HG03354 (cell line): Measurements from ENCODE around the gene ABRAXAS1.
A peak's percentile ranks its signal among the peaks of the same experiment; 100 is the strongest.
"Not testable (repeated sequence)": the region's sequence is repeated elsewhere in the genome, so short reads cannot be mapped to it uniquely, and the experiment has no call there.

Source experiments
- ATAC-seq: cut with Tn5 transposase; IDR thresholded peaks from one replicate; pipeline ENCODE4 v1.9.1; 2021; ENCODE audit warnings: mild to moderate bottlenecking; ENCODE audit not compliant: unreplicated experiment, poor library complexity, severe bottlenecking

Gene ABRAXAS1

DNA sequence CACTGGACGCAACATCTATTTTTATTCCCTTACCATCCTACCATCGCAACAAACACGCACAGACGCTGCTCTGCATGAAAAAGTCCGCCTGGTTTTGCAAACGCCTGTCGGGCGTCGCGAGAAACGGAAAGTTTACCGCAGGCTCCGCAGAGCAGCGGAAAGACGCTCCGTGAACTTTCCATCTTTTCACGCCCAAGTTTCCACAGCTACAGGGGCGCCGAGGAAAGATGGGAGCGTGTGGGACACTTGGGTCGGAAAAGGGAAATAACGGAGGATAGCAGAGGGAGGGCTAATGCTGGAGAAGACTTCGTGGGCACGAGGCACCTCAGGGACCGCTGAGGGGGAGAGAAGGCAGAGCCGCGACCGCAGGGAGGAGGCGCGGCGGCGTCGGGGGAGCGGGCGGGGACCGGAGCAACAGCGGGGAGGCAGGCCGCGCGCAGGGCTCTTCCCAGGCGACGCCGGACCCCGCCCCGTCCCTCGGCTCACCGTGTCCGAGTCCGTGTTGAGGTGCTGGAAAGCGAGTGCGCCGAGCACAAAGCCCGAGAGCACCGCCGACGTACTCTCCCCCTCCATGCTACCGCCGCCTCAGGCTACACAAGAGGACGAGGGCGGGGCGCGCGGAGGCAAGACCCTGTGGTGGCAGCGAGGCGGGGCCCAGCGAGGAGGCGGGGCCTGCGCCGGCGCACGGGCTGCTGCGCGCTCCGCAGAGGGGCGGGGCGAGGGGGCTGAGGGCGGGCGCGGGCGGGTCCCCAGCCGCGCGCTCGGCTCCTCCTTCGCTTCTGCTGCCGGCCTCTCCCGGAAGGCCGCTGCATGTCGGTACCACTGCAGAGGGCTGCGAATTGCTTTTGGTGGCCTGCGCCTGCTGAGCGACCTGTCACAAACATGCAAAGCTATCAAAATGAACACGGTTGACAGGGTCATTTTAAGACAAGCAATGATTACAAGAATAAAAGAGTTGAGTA, at the start of gene ABRAXAS1:
Gene ABRAXAS1, minus strand, starts transcription at position 601 of the 962 bp plus-strand sequence. Its CDS starts 28 bp downstream, at position 573.
- ATAC-seq, result peak; percentile 97

DNA sequence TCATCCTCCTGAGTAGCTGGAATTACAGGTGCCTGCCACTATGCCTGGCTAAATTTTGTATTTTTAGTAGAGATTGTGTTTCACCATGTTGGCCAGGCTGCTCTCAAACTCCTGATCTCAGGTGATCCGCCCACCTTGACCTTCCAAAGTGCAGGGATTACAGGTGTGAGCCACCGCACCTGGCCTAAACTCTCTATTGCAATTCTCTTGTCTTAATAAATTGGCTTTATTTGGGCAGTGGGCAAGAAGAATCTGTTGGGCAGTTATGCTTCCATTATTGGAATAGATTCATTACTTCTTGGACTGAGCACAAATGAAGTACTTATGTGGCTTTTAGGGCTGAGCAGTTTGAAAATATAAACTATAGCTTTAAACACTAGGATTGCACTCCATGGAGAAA, 42.8 kb upstream of the ABRAXAS1 start:
- no peak for ATAC-seq

DNA sequence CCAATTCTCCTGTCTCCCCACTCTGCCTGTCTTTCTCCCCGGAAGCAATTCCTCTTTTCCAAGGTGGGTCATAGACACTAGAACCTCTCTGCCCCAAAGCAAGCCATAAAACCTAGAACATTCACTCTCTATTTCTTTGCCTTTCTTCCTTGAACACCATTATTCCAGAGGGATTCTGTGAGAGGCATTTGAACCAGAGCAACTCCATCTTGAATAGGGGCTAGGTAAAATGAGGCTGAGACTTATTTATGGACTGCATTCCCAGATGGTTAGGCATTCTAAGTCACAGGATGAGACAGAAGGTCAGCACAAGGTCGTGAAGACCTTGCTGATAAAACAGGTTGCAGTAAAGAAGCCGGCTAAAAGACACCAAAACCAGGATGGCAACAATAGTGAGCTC, 37.3 kb upstream of the ABRAXAS1 start:
- no peak for ATAC-seq

DNA sequence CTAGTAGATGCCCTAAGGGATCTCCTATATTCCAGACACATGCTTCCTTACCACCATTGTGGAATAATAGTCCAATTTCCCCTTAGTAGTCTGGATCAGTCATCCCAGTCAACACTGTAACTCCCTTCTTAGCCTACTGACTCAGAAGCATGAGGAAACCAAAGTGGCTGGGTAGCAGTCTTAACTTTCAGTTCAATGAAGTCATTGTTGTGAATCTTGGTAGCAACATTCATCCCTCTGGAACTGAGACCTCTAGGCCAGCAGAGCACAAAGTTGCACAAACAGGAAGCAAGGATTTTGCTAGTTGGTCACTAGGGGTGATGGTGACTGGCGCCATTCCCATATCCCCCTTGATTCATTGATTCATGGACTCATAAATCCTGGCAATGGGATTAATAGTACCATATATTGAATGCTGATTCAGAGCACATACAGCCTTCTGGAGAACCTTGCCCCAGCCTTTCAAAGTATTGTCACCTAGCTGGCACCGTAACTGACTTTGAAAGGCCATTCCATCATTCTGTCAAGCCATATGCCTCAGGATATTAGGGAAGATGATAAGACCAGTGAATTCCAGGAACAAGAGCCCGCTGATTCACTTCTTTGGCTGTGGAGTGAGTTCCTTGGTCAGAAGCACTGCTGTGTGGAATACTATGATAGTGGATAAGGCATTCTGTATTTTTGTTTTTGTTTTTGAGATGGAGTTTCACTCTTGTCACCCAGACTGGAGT, 31.3 kb upstream of the ABRAXAS1 start:
- no peak for ATAC-seq

DNA sequence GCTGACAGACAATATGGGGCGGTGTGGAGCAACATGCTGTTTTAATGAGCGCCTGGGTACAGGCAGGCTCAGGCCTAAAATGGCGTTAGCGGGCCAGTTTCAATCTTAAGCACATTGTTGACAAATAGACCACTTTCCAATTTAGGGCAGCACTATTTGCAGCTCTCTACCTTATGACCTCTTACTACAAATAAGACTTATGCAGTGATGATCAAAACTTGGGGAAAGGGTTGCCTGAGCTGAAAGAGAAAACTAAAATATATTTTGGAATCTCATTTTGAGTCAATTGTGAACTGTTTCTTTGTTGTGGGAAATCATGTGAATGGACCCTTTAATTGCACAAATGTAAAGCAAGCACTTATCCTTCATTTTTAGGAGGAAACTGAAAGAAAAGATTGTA, 25.5 kb upstream of the ABRAXAS1 start:
- ATAC-seq, result no peak

DNA sequence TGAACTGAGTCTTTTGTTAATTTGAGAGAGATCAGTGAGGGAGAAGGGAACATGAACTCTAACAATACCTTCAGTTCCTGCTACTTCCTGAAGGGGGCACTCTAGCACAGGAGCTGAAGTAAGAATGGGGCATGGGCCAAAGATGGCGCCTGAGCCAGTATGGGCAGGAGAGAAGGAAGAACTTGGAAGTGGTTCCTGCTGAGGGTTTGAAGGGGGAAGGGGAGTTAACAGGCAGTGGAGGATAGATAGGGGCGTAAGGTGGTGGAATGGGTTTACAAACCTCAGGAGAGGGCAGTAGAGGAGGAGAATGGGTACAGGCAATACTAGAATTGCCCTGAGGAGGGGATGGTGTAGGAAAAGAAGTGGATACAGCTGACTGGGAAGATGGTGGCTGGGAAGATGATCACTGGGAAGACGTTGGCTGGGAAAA, 24.3 kb upstream of the ABRAXAS1 start:
- not testable (repeated sequence) for ATAC-seq

DNA sequence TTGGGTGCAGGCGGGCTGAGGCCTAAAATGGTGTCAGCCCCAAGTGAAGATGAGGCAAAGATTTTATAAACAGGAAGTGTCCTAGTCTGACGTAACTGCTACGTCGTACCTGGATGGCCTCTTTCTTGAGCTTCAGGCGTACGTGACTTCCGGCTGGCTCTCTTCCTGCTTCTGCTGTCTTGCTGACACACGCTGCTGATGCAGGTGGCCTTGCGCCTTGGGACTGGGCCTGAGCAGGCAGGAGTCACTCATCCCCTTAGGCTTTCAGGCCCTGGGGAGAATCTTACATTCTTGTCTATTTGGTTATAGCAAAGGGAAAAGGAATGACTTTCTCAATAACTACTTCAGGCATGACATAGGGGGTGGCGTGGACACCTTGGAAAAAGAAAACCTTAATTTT, 20.1 kb upstream of the ABRAXAS1 start:
- no peak for ATAC-seq

DNA sequence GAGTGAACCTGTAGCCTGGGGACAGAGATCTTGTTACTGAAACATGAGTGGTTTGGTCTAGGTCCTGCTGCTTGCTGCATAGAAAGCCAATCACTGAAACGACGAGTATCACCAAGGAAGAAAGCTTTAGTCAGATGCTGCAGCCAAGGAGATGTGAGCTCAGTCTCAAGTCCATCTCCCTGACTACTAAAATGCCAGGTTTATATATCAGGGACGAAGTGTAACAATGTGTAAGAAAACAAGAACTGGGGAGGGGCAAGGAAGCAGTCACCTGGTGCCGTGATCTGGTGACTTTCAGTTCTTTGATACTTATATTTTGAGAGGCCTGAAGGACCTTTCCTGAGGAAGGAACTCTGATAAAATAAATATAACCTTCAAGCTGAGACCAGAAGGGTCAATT, 19.6 kb upstream of the ABRAXAS1 start:
- ATAC-seq, result no peak

DNA sequence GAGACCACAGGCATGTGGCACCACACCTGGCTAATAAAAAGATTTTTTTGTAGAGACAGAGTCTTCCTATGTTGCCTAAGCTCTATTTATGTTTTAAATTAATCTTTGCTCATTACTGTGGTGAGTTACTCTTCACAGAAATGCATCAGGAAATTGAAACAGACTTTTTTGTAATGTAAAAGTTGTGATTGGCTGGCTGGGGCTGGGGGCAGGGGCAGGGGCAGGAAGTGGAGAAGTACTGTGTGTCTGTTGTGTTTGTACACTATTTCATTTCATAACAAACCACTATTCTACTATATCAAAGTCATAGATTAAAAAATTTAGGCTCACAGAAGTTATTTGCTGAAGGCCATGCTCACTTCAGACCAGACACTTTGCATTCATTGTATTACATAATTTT, 19.1 kb upstream of the ABRAXAS1 start:
- no peak for ATAC-seq

DNA sequence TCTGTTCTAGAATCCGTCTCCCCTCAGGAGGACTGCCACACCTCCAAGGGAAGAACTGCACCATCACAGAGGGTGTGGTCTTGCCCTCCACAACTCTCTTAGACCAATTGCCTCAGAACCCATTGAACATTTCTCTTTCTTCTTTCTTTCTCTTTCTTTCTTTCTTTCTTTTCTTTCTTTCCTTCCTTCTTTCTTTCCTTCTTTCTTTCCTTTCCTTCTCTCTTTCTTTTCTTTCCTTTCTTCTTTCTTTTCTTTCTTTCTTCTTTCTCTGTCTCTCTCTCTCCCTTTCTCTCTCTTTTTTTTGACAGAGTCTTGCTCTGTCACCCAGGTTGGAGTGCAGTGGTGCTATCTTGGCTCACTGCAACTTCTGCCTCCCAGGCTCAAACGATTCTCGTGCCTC, 16.8 kb upstream of the ABRAXAS1 start:
- not testable (repeated sequence) for ATAC-seq

DNA sequence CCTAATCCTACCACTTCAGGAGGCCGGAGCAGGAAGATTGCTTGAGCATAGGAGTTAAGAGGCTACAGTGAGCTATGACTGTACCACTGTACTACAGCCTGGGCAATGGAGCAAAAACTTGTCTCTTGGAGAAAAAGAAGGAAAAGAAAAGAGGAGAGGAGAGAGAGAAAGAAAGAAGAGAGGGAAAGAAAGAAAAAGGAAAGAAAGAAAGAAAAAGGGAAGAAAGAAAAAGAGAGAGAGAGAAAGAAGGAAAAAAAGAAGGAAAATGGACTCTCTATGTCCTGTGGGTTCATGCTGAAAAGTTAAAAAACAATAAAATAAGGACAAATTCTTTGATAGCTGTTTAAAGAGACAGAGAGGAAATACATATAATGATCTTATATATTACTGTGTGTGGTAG, 13.3 kb upstream of the ABRAXAS1 start:
- ATAC-seq, result no peak

DNA sequence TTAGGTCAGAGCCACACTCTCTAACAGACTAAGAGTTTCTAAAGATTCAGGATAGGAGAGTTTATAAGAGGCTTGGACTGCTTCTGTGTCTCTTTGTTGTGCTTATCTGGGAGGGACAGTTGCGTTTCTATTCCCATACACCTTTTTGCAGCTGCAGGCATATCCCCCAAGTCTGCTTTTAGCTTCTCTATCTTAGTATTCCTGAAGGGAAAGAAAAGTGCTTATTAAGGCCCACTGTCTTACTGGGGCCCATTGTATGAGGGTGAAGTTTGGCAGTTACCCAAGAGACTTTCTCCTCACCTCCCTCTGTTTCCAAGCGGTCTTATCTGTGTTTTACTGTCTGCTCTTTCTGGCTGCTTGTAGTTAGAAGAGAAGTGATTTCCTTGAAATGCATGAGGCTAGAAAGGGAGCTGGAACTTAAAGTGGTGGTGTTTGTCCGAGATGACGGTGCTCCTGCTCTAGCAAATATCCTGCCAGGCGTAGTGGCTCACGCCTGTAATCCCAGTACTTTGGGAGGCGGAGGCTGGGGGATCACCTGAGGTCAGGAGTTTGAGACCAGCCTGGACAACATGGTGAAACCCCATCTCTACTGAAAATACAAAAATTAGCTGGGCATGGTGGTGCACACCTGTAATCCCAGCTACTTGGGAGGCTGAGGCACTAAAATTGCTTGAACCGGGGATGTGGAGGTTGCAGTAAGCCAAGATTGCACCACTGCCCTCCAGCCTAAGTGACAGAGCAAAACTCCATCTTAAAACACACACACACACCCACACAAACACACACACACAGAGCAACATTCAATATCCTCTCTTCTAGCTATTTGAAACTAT, 11.4 kb upstream of the ABRAXAS1 start:
- ATAC-seq, result not testable (repeated sequence)

DNA sequence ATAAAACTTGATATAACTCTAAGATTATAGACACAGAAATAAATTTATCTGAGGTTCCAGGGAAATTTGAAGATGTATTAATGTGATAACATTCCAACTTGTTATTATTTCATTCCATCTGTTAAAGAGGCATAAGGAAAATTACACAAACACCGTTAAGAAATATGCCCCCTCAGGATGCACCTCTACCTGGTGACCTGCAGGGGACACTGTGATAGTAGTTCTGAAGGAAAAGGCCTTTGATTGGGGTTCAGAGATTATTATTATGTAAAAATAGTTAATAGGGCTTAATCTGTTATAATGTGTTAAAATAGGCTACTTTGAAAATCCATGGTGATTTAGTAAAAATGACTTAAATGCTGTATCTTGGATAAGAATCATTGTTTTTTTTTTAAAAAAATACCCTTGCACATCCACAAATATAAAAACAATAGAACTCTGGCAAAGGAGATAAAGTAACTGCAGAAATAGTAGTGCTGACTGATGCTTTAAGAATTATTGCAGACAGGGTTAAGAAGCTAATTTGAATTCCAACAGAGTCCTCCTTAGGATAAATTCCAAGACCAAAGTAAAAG, 6.1 kb upstream of the ABRAXAS1 start:
- peak; percentile 79 for ATAC-seq

DNA sequence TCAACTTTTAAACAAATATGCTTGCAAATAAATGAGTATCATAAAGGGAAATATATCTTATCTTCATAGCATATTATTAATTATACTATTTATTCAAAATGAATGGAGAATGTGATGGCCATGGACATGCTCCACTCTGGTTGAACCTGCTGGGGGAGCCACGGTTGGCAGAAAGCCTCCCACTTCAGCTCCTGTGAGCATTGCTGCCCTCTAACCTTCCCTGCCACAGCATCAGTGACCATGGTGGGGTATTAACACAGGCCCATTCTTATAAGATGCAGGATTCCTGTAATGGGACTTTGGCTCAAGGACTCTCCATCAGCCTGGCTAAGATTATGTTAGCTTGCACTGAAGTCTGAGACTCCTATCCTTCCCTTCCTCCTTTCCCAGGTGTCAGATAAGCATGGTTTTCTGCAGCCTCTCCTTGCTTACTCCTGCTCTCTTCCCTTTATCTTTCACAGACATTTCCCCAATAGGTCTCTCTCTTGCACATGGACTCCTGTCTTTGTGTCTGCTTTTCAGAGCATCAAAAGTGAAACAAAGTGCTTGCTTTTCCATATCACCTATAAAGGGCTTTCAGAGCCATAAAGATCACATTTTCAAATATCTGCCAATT, 4.9 kb upstream of the ABRAXAS1 start:
- ATAC-seq, result no peak

DNA sequence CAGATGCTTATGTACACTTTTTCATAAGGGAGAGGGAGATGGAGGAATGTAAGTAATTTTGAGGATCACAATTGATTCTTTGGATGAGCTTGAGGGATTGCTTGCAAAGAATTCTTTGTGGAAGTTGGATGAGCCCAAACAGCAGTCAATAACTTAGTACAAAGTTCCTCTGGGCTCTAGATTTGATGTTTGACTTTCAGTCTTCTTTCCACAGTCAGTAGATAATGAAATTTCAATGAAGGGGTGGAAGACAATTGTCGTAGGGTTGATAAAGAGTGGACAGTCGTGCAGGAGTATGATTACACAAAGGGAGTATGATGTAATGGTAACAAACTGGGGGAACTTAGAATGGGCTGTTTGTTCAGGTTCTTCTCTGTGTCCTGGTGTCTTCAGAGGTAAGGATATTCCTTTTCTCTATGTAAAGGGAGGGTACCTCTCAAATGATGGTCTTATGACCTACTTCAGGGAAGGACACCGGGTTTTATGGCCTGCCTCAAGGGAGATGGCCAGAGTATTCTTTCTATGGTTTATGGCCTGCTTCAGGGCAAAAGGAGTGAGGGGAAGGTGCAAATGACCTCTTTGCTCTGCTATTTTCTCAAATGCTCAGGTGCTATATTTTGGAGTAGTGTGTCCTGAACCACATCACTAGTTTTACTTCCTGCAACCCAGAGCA, 1.7 kb upstream of the ABRAXAS1 start:
- no peak for ATAC-seq

DNA sequence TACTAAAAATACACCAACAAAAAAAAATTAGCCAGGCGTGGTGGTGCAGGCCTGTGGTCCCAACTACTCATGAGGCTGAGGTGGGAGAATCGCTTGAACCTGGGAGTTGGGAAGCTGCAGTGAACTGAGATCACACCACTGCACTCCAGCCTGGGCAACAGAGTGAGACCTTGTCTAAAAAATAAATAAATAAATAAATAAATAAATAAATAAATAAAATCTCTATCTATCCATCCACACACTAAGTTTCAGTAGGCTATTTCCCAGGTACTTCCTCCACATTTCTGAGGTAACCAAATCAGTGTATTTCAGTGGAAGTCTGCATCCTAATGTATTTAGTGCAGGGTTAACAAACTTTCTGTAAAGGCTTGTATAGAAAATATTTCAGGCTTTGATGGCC, 10.9 kb downstream of the ABRAXAS1 start:
- no peak for ATAC-seq

DNA sequence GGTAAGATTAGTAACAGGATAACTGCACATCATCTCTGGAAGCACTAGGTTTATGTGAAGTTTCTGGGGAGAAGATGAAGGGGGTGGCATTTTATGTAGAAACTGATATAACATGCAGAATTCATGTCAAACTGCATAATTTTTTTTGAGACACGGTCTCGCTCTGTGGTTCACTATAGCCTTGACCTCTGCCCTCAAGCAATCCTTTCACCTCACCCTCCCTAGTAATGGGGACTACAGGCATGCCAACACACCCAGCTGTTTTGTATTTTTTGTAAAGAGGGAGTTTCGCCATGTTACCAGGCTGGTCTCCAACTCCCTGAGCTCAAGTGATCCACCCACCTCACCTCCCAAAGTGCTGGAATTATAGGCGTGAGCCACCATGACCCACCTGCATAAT, 11.5 kb downstream of the ABRAXAS1 start:
- ATAC-seq, result no peak

DNA sequence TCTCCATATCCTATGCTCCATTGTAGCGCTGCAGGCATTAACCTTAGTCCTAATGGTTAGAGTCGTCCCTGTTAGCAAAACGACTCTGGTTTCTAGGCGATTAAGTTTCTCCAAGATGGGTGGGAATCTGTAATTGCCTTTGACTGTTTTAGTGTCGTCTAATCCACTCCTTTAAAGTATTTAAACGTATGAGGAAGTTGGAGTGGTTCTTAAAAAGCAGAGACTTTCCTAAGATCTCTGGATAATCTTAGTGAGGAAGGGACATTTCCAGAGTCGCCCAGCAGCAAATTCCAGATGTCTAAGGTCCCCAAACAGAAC, 28.8 kb downstream of the ABRAXAS1 start:
- no peak for ATAC-seq
